HT-29 (cell line): ENCODE data around the gene ECE2. TPM values are rescaled to one million over a fixed set of nuclear protein-coding genes. Genes with fewer than 3 reads are reported as not detected.
"Not testable (repeated sequence)": the region's sequence is repeated elsewhere in the genome, so short reads cannot be mapped to it uniquely, and the experiment has no call there.

Experiments
- DNase-seq: peaks from one replicate; pipeline ENCODE4 v3.0.0-alpha.2; 2015; ENCODE audit warnings: low spot score
- total RNA-seq: library from RNA; depleted of rRNA; stranded (reverse); fragments of >200 nt; shearing (Covaris generic); gene quantifications from 2 replicates; pipeline ENCODE4 v1.2.3, GENCODE V29; 2014

Gene ECE2
- total RNA-seq, 1 experiment from 2014 or later: not detected

GRCh38 chr3:184267249-184267648 is 8.6 kb upstream of the ECE2 start:
- DNase-seq: not testable (repeated sequence)

GRCh38 chr3:184272269-184272668 is 3.6 kb upstream of the ECE2 start:
- DNase-seq: no peak

GRCh38 chr3:184275381-184275701 is 481 bp upstream of the ECE2 start:
- no peak for DNase-seq

- DNase-seq: no peak
Observed at GRCh38 chr3:184277366-184277765, 1.5 kb downstream of the ECE2 start.

- DNase-seq: no peak
Observed at GRCh38 chr3:184282941-184283340, 7.1 kb downstream of the ECE2 start.

GRCh38 chr3:184283681-184284080 is 7.9 kb downstream of the ECE2 start:
- DNase-seq: no peak

GRCh38 chr3:184284696-184285095 is 8.9 kb downstream of the ECE2 start:
- peak; percentile 72 for DNase-seq

- DNase-seq: peak; percentile 78
Observed at GRCh38 chr3:184289426-184289938, 13.7 kb downstream of the ECE2 start.

- DNase-seq: no peak
Observed at GRCh38 chr3:184290331-184290730, 14.5 kb downstream of the ECE2 start.

GRCh38 chr3:184291044-184291737 is 15.4 kb downstream of the ECE2 start:
- DNase-seq: no peak

GRCh38 chr3:184291738-184292445 is 16.1 kb downstream of the ECE2 start:
- no peak for DNase-seq

GRCh38 chr3:184295771-184296170 is 19.9 kb downstream of the ECE2 start:
- no peak for DNase-seq

GRCh38 chr3:184296616-184297015 is 20.8 kb downstream of the ECE2 start:
- no peak for DNase-seq

GRCh38 chr3:184298759-184299487 is 23.1 kb downstream of the ECE2 start, which contains the start of gene PSMD2:
PSMD2 (plus strand) TSS chr3:184299241; CDS start chr3:184299267, 26 bp downstream.
- peak; percentile 96 for DNase-seq

- DNase-seq: peak; percentile 38
Observed at GRCh38 chr3:184299488-184300377, 23.9 kb downstream of the ECE2 start.

GRCh38 chr3:184300378-184300720 is 24.5 kb downstream of the ECE2 start:
- no peak for DNase-seq

- peak; percentile 33 for DNase-seq
Observed at GRCh38 chr3:184305577-184305976, 29.8 kb downstream of the ECE2 start.

GRCh38 chr3:184306341-184306972 is 30.6 kb downstream of the ECE2 start:
- DNase-seq: no peak

GRCh38 chr3:184307915-184308314 is 32.1 kb downstream of the ECE2 start:
- DNase-seq: no peak

GRCh38 chr3:184308744-184309143 is 32.9 kb downstream of the ECE2 start:
- DNase-seq: no peak

- DNase-seq: no peak
Observed at GRCh38 chr3:184311633-184312032, 35.8 kb downstream of the ECE2 start.
